Measurements from ENCODE around the gene DHRS3.

Gene DHRS3

DNA sequence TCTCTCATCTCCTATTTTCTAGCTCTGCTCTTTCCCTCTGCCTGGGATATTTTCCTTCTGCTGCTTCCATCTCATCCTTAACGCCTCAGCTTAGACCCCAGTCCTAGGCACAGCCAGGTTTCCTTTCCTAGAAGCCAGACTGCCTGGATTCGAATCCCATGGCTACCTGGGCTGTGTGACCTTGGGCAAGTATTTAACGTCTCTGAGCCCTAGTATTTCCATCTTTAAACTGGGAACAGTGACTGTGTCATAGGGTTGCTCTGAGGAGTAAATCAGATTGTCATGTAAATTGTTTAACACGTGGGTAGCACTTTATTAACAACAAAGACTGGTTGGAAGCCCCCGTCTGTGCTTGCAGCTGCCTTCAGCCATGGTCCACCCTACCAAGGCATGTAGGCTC is 18.4 kb downstream of the DHRS3 start:
- no peak for DNase-seq (ENCODE audit: low spot score)

DNA sequence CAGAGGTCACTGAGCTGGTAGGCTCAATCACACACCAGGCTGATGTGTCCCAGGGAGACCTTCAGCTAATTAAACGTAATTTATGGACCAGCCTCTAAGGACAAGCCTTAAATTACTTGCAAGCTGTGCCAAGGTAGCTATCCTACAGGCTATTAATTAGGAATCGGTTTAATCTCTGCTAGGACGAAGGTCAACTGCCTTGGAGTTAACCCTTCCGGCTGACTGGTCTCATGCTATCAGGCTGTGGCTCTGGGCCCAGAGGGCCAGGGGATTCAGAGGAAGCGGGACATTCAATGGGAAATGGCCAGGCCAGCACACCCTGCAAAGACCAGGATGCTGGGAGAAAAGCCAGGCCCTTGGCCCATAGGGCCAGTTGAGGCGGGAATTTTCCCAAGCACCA is 19.0 kb downstream of the DHRS3 start:
- no peak for DNase-seq (ENCODE audit: low spot score)

- DNase-seq (ENCODE audit: low spot score): no peak
Observed at GRCh38 chr1:12597792-12598191, 20.2 kb downstream of the DHRS3 start.

- peak; percentile 97 for DNase-seq (ENCODE audit: low spot score)
Observed at GRCh38 chr1:12596007-12596821, 21.8 kb downstream of the DHRS3 start.

DNA sequence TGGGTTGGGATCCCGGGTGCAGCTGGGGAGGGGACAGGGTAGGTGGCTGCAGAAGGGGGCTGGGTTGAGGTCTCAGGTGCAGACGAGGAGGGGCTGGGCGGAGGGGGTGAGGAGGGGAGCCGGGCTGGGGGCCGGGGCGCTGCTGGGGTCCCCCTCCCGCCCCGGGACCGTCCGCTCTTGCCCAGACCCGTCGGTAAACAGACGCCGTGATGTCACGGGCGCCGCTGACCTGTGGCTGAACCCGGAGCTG is 22.3 kb downstream of the DHRS3 start:
- DNase-seq (ENCODE audit: low spot score): no peak

DNA sequence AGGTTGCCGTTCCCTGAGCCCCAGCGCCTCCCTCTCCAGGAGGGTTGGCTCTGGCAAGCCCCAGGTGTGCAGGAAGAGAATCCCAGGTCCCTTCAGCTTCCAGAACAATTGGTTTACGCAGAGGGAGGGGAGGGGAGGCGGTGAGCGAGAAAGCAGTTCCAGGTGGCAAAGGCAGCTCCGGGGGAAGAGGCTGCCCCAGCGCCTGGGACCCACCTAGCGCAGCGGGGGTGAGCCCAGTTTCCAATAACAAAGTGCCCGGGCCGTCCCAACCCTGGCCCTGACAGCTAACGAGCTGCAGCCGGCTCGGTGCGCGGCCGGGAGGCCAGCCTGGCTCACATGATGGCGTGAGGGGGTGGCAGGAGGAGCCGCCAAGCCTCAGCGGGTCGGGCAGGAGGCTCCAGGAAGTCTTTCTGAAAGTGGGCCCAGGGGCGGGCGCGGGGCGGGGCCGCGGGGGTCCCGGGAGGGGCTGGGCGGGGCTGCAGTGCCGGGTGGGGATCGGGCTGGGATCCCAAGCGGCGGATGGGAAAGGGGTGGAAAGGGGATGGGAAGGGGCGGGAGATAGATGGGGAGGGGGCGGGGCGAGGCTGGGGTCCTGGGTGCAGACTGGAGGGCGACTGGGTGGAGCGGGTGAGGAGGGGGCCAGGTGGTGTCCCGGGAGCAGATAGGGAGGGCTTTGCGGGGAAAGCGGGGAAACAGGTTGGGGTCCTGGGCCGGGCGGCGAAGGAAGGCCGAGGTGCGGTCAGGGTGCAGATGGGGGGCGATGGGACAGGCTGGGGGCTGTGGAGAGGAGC is 22.8 kb downstream of the DHRS3 start:
- DNase-seq (ENCODE audit: low spot score): peak; percentile 73

DNA sequence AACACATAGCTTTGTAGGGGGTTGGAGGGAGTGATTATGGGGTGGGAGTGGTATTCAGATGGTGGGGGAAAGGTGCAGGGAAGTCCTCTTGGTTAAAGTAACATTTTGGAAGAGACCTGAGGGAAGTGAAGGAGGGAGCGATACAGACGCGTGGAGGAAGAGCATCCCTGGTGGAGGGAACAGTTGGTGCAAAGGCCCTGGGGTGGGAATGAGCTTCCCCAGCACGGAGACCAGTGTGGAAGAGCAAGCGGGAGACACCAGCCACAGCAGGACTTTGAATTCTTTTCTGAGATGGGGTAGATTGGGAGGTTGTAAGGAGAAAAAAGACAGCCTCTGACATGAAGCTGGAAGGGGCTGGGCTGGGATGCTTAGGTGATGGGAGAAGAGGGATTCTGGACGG is 23.5 kb downstream of the DHRS3 start:
- DNase-seq (ENCODE audit: low spot score): no peak

- no peak for DNase-seq (ENCODE audit: low spot score)
Observed at GRCh38 chr1:12593621-12594066, 24.4 kb downstream of the DHRS3 start.

DNA sequence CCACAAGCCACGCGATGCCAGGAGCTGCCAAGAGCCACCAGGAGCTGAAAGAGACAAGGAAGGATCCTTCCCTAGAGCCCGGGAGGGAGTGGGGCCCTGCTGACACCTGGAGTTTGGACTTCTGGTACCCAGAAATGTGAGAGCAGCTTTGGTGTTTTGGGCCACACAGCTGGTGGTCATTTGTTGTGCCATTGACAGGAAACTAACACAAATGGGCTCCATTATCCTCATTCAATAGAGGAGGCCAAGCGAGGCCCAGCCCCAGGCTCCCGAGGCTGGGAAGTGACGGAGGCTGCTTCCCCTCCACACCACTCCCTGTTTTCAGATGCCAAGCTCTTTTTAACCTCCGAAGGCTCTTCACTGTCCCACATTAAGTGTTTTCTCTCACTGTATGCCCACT is 25.5 kb downstream of the DHRS3 start:
- no peak for DNase-seq (ENCODE audit: low spot score)

- DNase-seq (ENCODE audit: low spot score): no peak
Observed at GRCh38 chr1:12591267-12591938, 26.6 kb downstream of the DHRS3 start.

- no peak for DNase-seq (ENCODE audit: low spot score)
Observed at GRCh38 chr1:12588695-12589094, 29.3 kb downstream of the DHRS3 start.

DNA sequence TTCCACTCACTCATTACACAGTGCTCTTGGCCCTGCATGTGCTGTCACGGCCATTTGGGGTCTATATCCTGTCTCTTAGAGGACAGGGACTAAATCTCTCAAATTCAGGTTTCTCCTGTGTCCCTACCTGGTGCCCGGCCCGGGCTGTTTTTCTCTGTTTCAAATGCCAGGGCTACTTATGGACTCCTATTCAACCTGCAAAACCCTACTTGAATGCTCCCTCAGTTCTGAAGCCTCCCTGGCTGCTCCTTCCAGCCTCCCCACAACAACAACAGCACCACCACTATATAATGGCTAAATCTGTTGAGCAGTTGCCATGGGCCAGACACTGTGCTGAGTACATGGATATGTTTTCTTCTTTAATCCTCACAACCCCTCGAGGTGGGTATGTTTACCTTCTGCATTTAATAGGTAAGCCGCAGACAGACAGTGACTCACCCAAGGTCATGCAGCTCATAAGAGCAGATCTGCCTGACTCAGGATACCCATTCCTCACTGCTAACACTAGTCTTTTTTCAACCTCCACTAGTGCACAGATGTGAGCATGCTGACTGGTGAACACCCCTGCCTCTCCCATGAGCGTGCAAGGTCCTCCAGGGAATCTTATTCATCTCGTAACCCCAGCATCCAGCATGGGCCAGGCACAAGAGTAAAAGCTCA is 29.9 kb downstream of the DHRS3 start:
- DNase-seq (ENCODE audit: low spot score): no peak

- no peak for DNase-seq (ENCODE audit: low spot score)
Observed at GRCh38 chr1:12585951-12586942, 31.8 kb downstream of the DHRS3 start.

DNA sequence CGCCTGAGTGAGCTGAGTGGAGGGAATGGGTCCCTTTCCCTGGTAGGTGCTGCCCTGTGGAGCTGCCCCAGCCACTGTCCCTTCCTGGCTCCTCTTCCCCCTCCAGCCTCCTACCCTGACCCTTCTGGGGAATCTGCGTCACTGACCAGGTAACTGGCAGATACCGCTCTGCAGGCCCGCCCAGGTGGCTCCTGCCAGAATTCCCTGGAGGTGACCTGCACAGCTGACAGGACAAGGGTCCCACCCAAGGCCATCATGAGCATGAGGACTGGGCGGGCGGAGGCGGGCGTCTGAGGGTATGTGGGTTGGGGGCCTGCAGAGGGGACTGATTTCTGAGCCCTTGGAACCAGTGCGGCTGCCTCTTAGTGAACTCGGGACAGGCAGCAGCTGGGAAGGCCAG is 32.5 kb downstream of the DHRS3 start:
- DNase-seq (ENCODE audit: low spot score): no peak

DNA sequence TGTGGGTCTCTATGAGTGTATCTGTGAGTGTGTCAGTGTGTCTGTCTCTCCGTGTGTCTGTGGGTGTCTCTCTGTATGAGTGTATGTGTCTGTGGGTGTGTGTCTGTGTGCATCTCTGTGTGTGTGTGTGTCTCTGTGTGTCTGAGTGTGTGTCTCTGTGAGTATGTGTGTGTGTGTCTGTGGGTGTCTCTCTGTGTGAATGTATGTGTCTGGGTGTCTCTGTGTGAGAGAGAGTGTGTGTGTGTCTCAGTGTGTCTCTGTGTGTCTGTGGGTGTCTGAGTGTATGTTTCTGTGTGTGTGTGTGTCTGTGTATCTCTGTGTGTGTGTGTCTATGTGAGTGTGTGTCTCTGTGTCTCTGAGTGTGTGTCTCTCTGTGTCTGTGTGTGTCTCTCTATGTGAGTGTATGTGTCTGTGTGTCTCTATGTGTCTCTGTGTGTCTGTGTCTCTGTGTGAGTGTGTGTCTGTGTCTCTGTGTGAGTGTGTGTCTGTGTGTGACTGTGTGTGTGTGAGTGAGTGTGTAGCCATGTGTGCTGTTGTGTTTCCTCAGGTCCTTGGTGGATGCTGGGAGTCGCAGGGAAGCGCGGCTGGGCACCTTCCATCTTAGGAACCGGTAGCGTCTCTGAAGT is 33.0 kb downstream of the DHRS3 start:
- no peak for DNase-seq (ENCODE audit: low spot score)

- no peak for DNase-seq (ENCODE audit: low spot score)
Observed at GRCh38 chr1:12583484-12583883, 34.5 kb downstream of the DHRS3 start.

- no peak for DNase-seq (ENCODE audit: low spot score)
Observed at GRCh38 chr1:12582649-12583048, 35.4 kb downstream of the DHRS3 start.

DNA sequence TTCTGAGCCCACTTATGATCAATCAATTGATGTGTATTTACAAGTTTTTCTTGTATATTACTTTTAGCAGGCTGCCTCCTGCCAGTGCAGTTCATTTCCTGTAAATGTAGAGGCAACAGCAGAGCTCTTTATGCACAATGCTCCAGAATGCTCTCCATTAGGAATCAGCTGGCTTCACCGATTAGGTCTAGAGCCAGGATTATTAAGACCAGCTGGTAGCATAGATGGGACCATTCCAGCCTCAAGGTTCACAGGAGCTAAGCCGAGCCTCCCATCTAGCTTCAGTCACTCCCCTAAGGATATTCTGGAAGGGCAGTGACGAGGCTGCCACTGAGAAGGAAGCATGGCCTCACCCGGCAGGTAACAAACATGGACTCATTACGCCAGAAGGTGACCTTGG is 36.8 kb downstream of the DHRS3 start:
- DNase-seq (ENCODE audit: low spot score): no peak

- no peak for DNase-seq (ENCODE audit: low spot score)
Observed at GRCh38 chr1:12580054-12580887, 37.7 kb downstream of the DHRS3 start.

- no peak for DNase-seq (ENCODE audit: low spot score)
Observed at GRCh38 chr1:12578860-12579422, 39.1 kb downstream of the DHRS3 start.

Data from SW480 (cell line).